ENCODE measurements around the gene PTPN21.
A peak's percentile ranks its signal among the peaks of the same experiment; 100 is the strongest.

PTPN21 gene

DNA sequence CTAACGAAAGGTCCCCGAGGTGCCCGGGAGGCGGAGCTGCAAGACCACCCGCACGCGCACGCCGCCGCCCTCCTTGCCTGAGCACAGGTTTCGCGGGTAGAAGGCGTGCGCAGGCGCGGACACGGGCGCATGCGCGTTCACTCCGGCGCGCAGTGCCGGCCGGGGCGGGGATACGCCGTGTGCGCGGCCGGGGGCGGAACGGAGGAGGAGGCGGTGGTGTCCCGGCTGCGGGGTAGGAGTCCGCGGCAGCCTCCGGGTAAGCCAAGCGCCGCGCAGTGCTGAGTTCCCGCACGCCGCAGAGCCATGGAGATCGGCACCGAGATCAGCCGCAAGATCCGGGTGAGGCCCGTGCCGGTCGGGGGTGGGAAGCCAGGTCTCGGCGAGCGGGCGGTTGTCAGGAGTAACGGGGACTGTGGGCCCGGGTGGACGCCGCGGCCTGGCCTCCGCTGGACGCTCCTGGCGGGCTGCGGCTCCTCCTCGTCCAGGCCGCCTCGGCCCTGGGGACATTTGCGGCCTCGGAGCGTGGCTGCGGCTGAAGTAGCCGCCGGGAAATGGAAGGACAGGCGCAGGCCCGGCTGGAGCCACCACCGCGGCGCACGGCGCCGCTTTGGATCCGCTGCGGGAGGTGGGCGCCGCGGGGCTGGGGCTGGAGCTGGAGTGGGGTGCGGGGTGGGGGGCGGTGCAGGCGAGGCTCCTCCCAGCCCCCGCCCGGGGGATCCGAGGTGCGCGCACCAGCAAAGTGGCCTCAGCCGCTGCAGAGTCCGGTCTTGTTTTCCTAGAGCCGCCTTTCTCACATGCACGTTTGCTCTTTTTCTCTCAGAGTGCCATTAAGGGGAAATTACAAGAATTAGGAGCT lies 8.3 kb upstream of the PTPN21 start, which contains the start of gene ZC3H14 (continued):
- TF ChIP-seq ZNF433 (tag by site-specific recombination; IDR thresholded peaks at IDR 0.05; ENCODE audit: low read depth) (no peak), ZNF530 (tag by site-specific recombination; IDR thresholded peaks at IDR 0.05; ENCODE audit: low read depth) (no peak), ZNF529 (tag by site-specific recombination; IDR thresholded peaks at IDR 0.05; ENCODE audit: insufficient replicate concordance) (no peak), YY1 (tag by site-specific recombination; IDR thresholded peaks at IDR 0.05) (peak; percentile 28; the same call in 1 of the 2 replicates), ZNF626 (tag by site-specific recombination; IDR thresholded peaks at IDR 0.05) (no peak), ZNF76 (tag by site-specific recombination; IDR thresholded peaks at IDR 0.05; ENCODE audit: borderline replicate concordance, low read depth) (peak; percentile 34; the same call in 1 of the 2 replicates), ZNF610 (tag by site-specific recombination; IDR thresholded peaks at IDR 0.05; ENCODE audit: borderline replicate concordance) (no peak), ZNF521 (tag by site-specific recombination; IDR thresholded peaks at IDR 0.05) (no peak), ZNF585B (tag by site-specific recombination; IDR thresholded peaks at IDR 0.05) (no peak), YY2 (tag by site-specific recombination; IDR thresholded peaks at IDR 0.05) (no peak), BCL11A (tag by site-specific recombination; IDR thresholded peaks at IDR 0.05; ENCODE audit: low read depth) (no peak), ELK4 (IDR thresholded peaks at IDR 0.05; ENCODE audit: borderline replicate concordance, low read depth, low read length) (no peak), ZNF132 (tag by site-specific recombination; IDR thresholded peaks at IDR 0.05; ENCODE audit: borderline replicate concordance) (no peak), WT1 (tag by site-specific recombination; IDR thresholded peaks at IDR 0.05) (no peak; the same call in 1 of the 2 replicates), ZBTB48 (tag by site-specific recombination; IDR thresholded peaks at IDR 0.05) (no peak), ZNF169 (tag by site-specific recombination; IDR thresholded peaks at IDR 0.05) (no peak), FEZF1 (tag by site-specific recombination; IDR thresholded peaks at IDR 0.05) (peak; percentile 87), ZNF785 (tag by site-specific recombination; IDR thresholded peaks at IDR 0.05) (no peak), ZNF10 (tag by site-specific recombination; IDR thresholded peaks at IDR 0.05) (no peak), SALL2 (tag by site-specific recombination; IDR thresholded peaks at IDR 0.05; ENCODE audit: borderline replicate concordance) (no peak), ZNF792 (tag by site-specific recombination; IDR thresholded peaks at IDR 0.05) (no peak), ZNF2 (tag by site-specific recombination; IDR thresholded peaks at IDR 0.05) (peak; percentile 71), GLIS1 (tag by site-specific recombination; IDR thresholded peaks at IDR 0.05) (peak; percentile 81), TCF7L2 (IDR thresholded peaks at IDR 0.05; ENCODE audit: borderline replicate concordance, low read depth, low read length) (no peak), ZNF48 (tag by site-specific recombination; IDR thresholded peaks at IDR 0.05) (no peak), MZF1 (tag by site-specific recombination; IDR thresholded peaks at IDR 0.05; ENCODE audit: borderline replicate concordance) (no peak), ZNF777 (tag by site-specific recombination; IDR thresholded peaks at IDR 0.05; ENCODE audit: borderline replicate concordance) (no peak), ZNF423 (tag by site-specific recombination; IDR thresholded peaks at IDR 0.05) (no peak), ZNF175 (tag by site-specific recombination; IDR thresholded peaks at IDR 0.05) (no peak), KLF7 (tag by site-specific recombination; IDR thresholded peaks at IDR 0.05; ENCODE audit: borderline replicate concordance) (no peak)
- TF ChIP-seq, protein P1, sequence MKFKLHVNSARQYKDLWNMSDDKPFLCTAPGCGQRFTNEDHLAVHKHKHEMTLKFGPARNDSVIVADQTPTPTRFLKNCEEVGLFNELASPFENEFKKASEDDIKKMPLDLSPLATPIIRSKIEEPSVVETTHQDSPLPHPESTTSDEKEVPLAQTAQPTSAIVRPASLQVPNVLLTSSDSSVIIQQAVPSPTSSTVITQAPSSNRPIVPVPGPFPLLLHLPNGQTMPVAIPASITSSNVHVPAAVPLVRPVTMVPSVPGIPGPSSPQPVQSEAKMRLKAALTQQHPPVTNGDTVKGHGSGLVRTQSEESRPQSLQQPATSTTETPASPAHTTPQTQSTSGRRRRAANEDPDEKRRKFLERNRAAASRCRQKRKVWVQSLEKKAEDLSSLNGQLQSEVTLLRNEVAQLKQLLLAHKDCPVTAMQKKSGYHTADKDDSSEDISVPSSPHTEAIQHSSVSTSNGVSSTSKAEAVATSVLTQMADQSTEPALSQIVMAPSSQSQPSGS (tag by site-specific recombination; IDR thresholded peaks at IDR 0.05; ENCODE audit: low read depth) = no peak
- TF ChIP-seq, protein P2, sequence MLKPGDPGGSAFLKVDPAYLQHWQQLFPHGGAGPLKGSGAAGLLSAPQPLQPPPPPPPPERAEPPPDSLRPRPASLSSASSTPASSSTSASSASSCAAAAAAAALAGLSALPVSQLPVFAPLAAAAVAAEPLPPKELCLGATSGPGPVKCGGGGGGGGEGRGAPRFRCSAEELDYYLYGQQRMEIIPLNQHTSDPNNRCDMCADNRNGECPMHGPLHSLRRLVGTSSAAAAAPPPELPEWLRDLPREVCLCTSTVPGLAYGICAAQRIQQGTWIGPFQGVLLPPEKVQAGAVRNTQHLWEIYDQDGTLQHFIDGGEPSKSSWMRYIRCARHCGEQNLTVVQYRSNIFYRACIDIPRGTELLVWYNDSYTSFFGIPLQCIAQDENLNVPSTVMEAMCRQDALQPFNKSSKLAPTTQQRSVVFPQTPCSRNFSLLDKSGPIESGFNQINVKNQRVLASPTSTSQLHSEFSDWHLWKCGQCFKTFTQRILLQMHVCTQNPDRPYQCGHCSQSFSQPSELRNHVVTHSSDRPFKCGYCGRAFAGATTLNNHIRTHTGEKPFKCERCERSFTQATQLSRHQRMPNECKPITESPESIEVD (tag by site-specific recombination; IDR thresholded peaks at IDR 0.05) = no peak
- TF ChIP-seq, protein P3, sequence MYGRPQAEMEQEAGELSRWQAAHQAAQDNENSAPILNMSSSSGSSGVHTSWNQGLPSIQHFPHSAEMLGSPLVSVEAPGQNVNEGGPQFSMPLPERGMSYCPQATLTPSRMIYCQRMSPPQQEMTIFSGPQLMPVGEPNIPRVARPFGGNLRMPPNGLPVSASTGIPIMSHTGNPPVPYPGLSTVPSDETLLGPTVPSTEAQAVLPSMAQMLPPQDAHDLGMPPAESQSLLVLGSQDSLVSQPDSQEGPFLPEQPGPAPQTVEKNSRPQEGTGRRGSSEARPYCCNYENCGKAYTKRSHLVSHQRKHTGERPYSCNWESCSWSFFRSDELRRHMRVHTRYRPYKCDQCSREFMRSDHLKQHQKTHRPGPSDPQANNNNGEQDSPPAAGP (tag by site-specific recombination; IDR thresholded peaks at IDR 0.05) = no peak
- TF ChIP-seq, protein P4, sequence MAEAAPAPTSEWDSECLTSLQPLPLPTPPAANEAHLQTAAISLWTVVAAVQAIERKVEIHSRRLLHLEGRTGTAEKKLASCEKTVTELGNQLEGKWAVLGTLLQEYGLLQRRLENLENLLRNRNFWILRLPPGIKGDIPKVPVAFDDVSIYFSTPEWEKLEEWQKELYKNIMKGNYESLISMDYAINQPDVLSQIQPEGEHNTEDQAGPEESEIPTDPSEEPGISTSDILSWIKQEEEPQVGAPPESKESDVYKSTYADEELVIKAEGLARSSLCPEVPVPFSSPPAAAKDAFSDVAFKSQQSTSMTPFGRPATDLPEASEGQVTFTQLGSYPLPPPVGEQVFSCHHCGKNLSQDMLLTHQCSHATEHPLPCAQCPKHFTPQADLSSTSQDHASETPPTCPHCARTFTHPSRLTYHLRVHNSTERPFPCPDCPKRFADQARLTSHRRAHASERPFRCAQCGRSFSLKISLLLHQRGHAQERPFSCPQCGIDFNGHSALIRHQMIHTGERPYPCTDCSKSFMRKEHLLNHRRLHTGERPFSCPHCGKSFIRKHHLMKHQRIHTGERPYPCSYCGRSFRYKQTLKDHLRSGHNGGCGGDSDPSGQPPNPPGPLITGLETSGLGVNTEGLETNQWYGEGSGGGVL (tag by site-specific recombination; IDR thresholded peaks at IDR 0.05) = no peak; the same call in 1 of the 2 replicates
